ENCODE data around the gene ARL5A. TPM values are rescaled to one million over a fixed set of nuclear protein-coding genes. Genes with fewer than 3 reads are reported as not detected.

The ARL5A gene
- total and polyA plus RNA-seq, 9 donors: 11.6 to 41.4 (median 33.3) TPM

- Histone ChIP-seq H3K4me1 (ENCODE audit: insufficient read depth) (no peaks in the 10 kb centered on the region), H3K27me3 (no peaks in the 10 kb centered on the region), H3K36me3 (no peaks in the 10 kb centered on the region), H3K4me3 (no peak overlapping the region), H3K27ac (no peak overlapping the region), H3K9me3 (no peaks in the 10 kb centered on the region)
- 87 to 93% (median 92%) methylated on average over 3 of the region's 3 CpGs for WGBS, 3 donors
- no peak for DNase-seq
- intact Hi-C loops (cut with DNase I): no loop called here
- TF ChIP-seq POLR2A (IDR thresholded peaks at IDR 0.05) (no peak), CTCF (IDR thresholded peaks at IDR 0.05) (no peak), EP300 (IDR thresholded peaks at IDR 0.05) (no peak)
Observed at GRCh38 chr2:151758744-151759143, 69.5 kb downstream of the ARL5A start.

GRCh38 chr2:151757861-151758260 is 70.4 kb downstream of the ARL5A start:
- H3K27me3 ChIP-seq: no peaks in the 10 kb centered on the region
- H3K9me3 ChIP-seq: no peaks in the 10 kb centered on the region
- H3K27ac ChIP-seq: no peak overlapping the region
- H3K36me3 ChIP-seq: no peaks in the 10 kb centered on the region
- H3K4me3 ChIP-seq: no peak overlapping the region
- 3 to 7% (median 3%) methylated on average over 1 of the region's 1 CpG for WGBS, 3 donors
- intact Hi-C loops (cut with DNase I): no loop called here
- no peak for TF ChIP-seq EP300 (IDR thresholded peaks at IDR 0.05)
- H3K4me1 ChIP-seq (ENCODE audit: insufficient read depth): no peaks in the 10 kb centered on the region
- DNase-seq: no peak

- WGBS, 3 donors: 51 to 97% (median 94%) methylated on average over 2 of the region's 2 CpGs
- no peaks in the 10 kb centered on the region for H3K36me3 ChIP-seq
- no peaks in the 10 kb centered on the region for H3K4me1 ChIP-seq (ENCODE audit: insufficient read depth)
- TF ChIP-seq CTCF (IDR thresholded peaks at IDR 0.05) (no peak), EP300 (IDR thresholded peaks at IDR 0.05) (no peak), POLR2A (IDR thresholded peaks at IDR 0.05) (no peak)
- no peak overlapping the region for H3K4me3 ChIP-seq
- no peaks in the 10 kb centered on the region for H3K27me3 ChIP-seq
- intact Hi-C loops (cut with DNase I): no loop called here
- no peak overlapping the region for H3K27ac ChIP-seq
- DNase-seq: no peak
- no peaks in the 10 kb centered on the region for H3K9me3 ChIP-seq
Observed at GRCh38 chr2:151756820-151757219, 71.4 kb downstream of the ARL5A start.

GRCh38 chr2:151754253-151754897 is 73.8 kb downstream of the ARL5A start:
- WGBS, 3 donors: 78 to 88% (median 84%) methylated on average over 1 of the region's 1 CpG
- no peaks in the 10 kb centered on the region for H3K4me1 ChIP-seq (ENCODE audit: insufficient read depth)
- TF ChIP-seq CTCF (IDR thresholded peaks at IDR 0.05) (no peak), EP300 (IDR thresholded peaks at IDR 0.05) (no peak), POLR2A (IDR thresholded peaks at IDR 0.05) (no peak)

GRCh38 chr2:151753540-151753939 is 74.7 kb downstream of the ARL5A start:
- H3K4me1 ChIP-seq (ENCODE audit: insufficient read depth): no peaks in the 10 kb centered on the region
- DNase-seq: no peak
- no peak for TF ChIP-seq POLR2A (IDR thresholded peaks at IDR 0.05)
- TF ChIP-seq EP300 (IDR thresholded peaks at IDR 0.05): no peak
- no peak for TF ChIP-seq CTCF (IDR thresholded peaks at IDR 0.05)
- no peak overlapping the region for H3K27ac ChIP-seq
- no peak overlapping the region for H3K4me3 ChIP-seq
- H3K9me3 ChIP-seq: no peaks in the 10 kb centered on the region
- H3K36me3 ChIP-seq: no peaks in the 10 kb centered on the region
- no peaks in the 10 kb centered on the region for H3K27me3 ChIP-seq
- intact Hi-C loops (cut with DNase I): no loop called here

More at GRCh38 chr2:151754253-151754897, 73.8 kb downstream of the ARL5A start:
- intact Hi-C loops (cut with DNase I): no loop called here
- Histone ChIP-seq H3K4me3 (no peak overlapping the region), H3K9me3 (no peaks in the 10 kb centered on the region), H3K27ac (no peak overlapping the region), H3K27me3 (no peaks in the 10 kb centered on the region), H3K36me3 (no peaks in the 10 kb centered on the region)
- no peak for DNase-seq

Measured in ovary (tissue), 9 donors.